ENCODE results near the gene ITGB6.

The ITGB6 gene

GRCh38 chr2:160169988-160170387 is 30.1 kb downstream of the ITGB6 start:
- ATAC-seq (ENCODE audit: insufficient read depth, low read depth) (no peak), DNase-seq (no peak)
- Histone ChIP-seq H3K27me3 (ENCODE audit: insufficient read depth, low read length, poor library complexity) (no peaks in the 10 kb centered on the region), H3K27ac (ENCODE audit: low read length) (no peak overlapping the region), H3K79me2 (ENCODE audit: insufficient read depth, low read length) (no peaks in the 10 kb centered on the region), H3K4me1 (ENCODE audit: insufficient read depth, low read length) (no peaks in the 10 kb centered on the region), H4K20me1 (ENCODE audit: insufficient read depth, low read length) (no peaks in the 10 kb centered on the region), H3K9me3 (ENCODE audit: insufficient read depth, low read length, severe bottlenecking) (no peaks in the 10 kb centered on the region), H3K4me2 (ENCODE audit: insufficient read depth, low read length) (no peak overlapping the region), H3K36me3 (ENCODE audit: insufficient read depth, low read length) (no peaks in the 10 kb centered on the region), H3K9ac (ENCODE audit: low read depth, low read length) (no peak overlapping the region), H3K4me3 (ENCODE audit: low read depth in 1 of 2, low read length in 2 of 2) (no peak overlapping the region), H2AFZ (ENCODE audit: low read depth, low read length) (no peak overlapping the region)
- TF ChIP-seq, protein P1, sequence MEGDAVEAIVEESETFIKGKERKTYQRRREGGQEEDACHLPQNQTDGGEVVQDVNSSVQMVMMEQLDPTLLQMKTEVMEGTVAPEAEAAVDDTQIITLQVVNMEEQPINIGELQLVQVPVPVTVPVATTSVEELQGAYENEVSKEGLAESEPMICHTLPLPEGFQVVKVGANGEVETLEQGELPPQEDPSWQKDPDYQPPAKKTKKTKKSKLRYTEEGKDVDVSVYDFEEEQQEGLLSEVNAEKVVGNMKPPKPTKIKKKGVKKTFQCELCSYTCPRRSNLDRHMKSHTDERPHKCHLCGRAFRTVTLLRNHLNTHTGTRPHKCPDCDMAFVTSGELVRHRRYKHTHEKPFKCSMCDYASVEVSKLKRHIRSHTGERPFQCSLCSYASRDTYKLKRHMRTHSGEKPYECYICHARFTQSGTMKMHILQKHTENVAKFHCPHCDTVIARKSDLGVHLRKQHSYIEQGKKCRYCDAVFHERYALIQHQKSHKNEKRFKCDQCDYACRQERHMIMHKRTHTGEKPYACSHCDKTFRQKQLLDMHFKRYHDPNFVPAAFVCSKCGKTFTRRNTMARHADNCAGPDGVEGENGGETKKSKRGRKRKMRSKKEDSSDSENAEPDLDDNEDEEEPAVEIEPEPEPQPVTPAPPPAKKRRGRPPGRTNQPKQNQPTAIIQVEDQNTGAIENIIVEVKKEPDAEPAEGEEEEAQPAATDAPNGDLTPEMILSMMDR (IDR thresholded peaks at IDR 0.05; ENCODE audit: borderline replicate concordance, extremely low read depth, low read length, poor library complexity, severe bottlenecking): no peak
- TF ChIP-seq EZH2 (IDR thresholded peaks at IDR 0.05; ENCODE audit: borderline replicate concordance, low read depth, low read length, severe bottlenecking): no peak

- TF ChIP-seq, protein P1 (IDR thresholded peaks at IDR 0.05; ENCODE audit: borderline replicate concordance, extremely low read depth, low read length, poor library complexity, severe bottlenecking): no peak
- TF ChIP-seq EZH2 (IDR thresholded peaks at IDR 0.05; ENCODE audit: borderline replicate concordance, low read depth, low read length, severe bottlenecking): no peak
- Histone ChIP-seq H3K9ac (ENCODE audit: low read depth, low read length) (no peak overlapping the region), H3K4me2 (ENCODE audit: insufficient read depth, low read length) (no peak overlapping the region), H3K9me3 (ENCODE audit: insufficient read depth, low read length, severe bottlenecking) (no peaks in the 10 kb centered on the region), H3K27me3 (ENCODE audit: insufficient read depth, low read length, poor library complexity) (no peaks in the 10 kb centered on the region), H4K20me1 (ENCODE audit: insufficient read depth, low read length) (no peaks in the 10 kb centered on the region), H3K4me1 (ENCODE audit: insufficient read depth, low read length) (no peaks in the 10 kb centered on the region), H3K36me3 (ENCODE audit: insufficient read depth, low read length) (no peaks in the 10 kb centered on the region), H2AFZ (ENCODE audit: low read depth, low read length) (no peak overlapping the region), H3K79me2 (ENCODE audit: insufficient read depth, low read length) (no peaks in the 10 kb centered on the region), H3K4me3 (ENCODE audit: low read depth in 1 of 2, low read length in 2 of 2) (no peak overlapping the region), H3K27ac (ENCODE audit: low read length) (no peak overlapping the region)
- no peak for ATAC-seq (ENCODE audit: insufficient read depth, low read depth)
- DNase-seq: no peak
These were observed 30.6 kb downstream of the ITGB6 start for GRCh38 chr2:160169471-160169870.

GRCh38 chr2:160168878-160169277 is 31.2 kb downstream of the ITGB6 start:
- H3K4me1 ChIP-seq (ENCODE audit: insufficient read depth, low read length): no peaks in the 10 kb centered on the region
- ATAC-seq (ENCODE audit: insufficient read depth, low read depth) (no peak), DNase-seq (no peak)
- no peak overlapping the region for H2AFZ ChIP-seq (ENCODE audit: low read depth, low read length)
- no peaks in the 10 kb centered on the region for H3K36me3 ChIP-seq (ENCODE audit: insufficient read depth, low read length)
- no peak for TF ChIP-seq EZH2 (IDR thresholded peaks at IDR 0.05; ENCODE audit: borderline replicate concordance, low read depth, low read length, severe bottlenecking)
- TF ChIP-seq, protein P1 (IDR thresholded peaks at IDR 0.05; ENCODE audit: borderline replicate concordance, extremely low read depth, low read length, poor library complexity, severe bottlenecking): no peak
- no peak overlapping the region for H3K4me2 ChIP-seq (ENCODE audit: insufficient read depth, low read length)
- no peaks in the 10 kb centered on the region for H4K20me1 ChIP-seq (ENCODE audit: insufficient read depth, low read length)
- H3K9me3 ChIP-seq (ENCODE audit: insufficient read depth, low read length, severe bottlenecking): no peaks in the 10 kb centered on the region
- H3K4me3 ChIP-seq (ENCODE audit: low read depth in 1 of 2, low read length in 2 of 2): no peak overlapping the region
- H3K27me3 ChIP-seq (ENCODE audit: insufficient read depth, low read length, poor library complexity): no peaks in the 10 kb centered on the region
- H3K27ac ChIP-seq (ENCODE audit: low read length): no peak overlapping the region
- no peaks in the 10 kb centered on the region for H3K79me2 ChIP-seq (ENCODE audit: insufficient read depth, low read length)
- no peak overlapping the region for H3K9ac ChIP-seq (ENCODE audit: low read depth, low read length)
